HepG2 (cell line): ENCODE results near the gene CCDC77. TPM values are rescaled to one million over a fixed set of nuclear protein-coding genes. Genes with fewer than 3 reads are reported as not detected.

Source experiments
- AHDC1 ChIP-seq: sonication (generic); formaldehyde crosslinking; IDR thresholded peaks from 2 replicates; pipeline ENCODE4 v1.5.1; 2020; ENCODE audit warnings: mild to moderate bottlenecking, missing genetic modification reagents, borderline replicate concordance
- AKNA ChIP-seq: sonication (generic); formaldehyde crosslinking; IDR thresholded peaks from 2 replicates; pipeline ENCODE4 v1.4.0; 2020; ENCODE audit warnings: missing genetic modification reagents, borderline replicate concordance
- BRF2 ChIP-seq: sonication (generic); formaldehyde crosslinking; IDR thresholded peaks from 2 replicates; pipeline ENCODE4 v1.8.1; 2022; ENCODE audit warnings: mild to moderate bottlenecking, missing genetic modification reagents
- MAFF ChIP-seq: IDR thresholded peaks from 2 replicates; pipeline ENCODE4 v1.6.1; 2011; ENCODE audit warnings: low read depth, low read length, improper control_type of control experiment
- PHF21A ChIP-seq: sonication (generic); formaldehyde crosslinking; IDR thresholded peaks from 2 replicates; pipeline ENCODE4 v1.5.0; 2020; ENCODE audit warnings: mild to moderate bottlenecking, missing genetic modification reagents
- PRDM4 ChIP-seq: sonication (generic); formaldehyde crosslinking; IDR thresholded peaks from 2 replicates; pipeline ENCODE4 v1.9.0; 2021; ENCODE audit warnings: missing genetic modification reagents, borderline replicate concordance
- TCF12 ChIP-seq, 2 experiments: fragments of 450-650 bp in 1 of 2; sonication (generic) in 1 of 2; formaldehyde crosslinking in 1 of 2; IDR thresholded peaks; 2 replicates each; pipeline versions ENCODE4 v1.6.1 to v1.8.0; 2017 to 2022; ENCODE audit warnings: antibody characterized with exemption in 1 of 2, mild to moderate bottlenecking in 1 of 2, missing genetic modification reagents in 1 of 2, moderate library complexity in 1 of 2
- ZFP36L1 ChIP-seq: sonication (generic); formaldehyde crosslinking; IDR thresholded peaks from 2 replicates; pipeline ENCODE4 v1.8.0; 2022; ENCODE audit warnings: mild to moderate bottlenecking, missing genetic modification reagents, moderate library complexity
- ZNF614 ChIP-seq: IDR thresholded peaks from 2 replicates; pipeline ENCODE4 v1.6.1; 2018; ENCODE audit warnings: missing biosample characterization, missing genetic modification reagents, inconsistent platforms, borderline replicate concordance
- polyA plus RNA-seq, 8 experiments: library from polyadenylated mRNA; depleted of rRNA in 3 of 8; stranded (reverse) in 7 of 8; unstranded in 1 of 8; fragments of >200 nt; fragmentation: Illumina TruSeq in 4 of 8; extraction: Trizol in 4 of 8; gene quantifications; 2 replicates each; pipeline versions ENCODE4 v1.2.1 to v1.2.3, GENCODE V29; 2011 to 2016; ENCODE audit warnings: low read depth in 4 of 8, missing spikeins in 1 of 8, mixed read lengths in 1 of 8; ENCODE audit not compliant: insufficient read depth in 1 of 8
- total RNA-seq, 5 experiments: library from RNA; depleted of rRNA; stranded (reverse); fragments of >200 nt; fragmentation: Illumina TruSeq; extraction: Trizol; gene quantifications; 2 replicates each; pipeline ENCODE4 v1.2.3, GENCODE V29; 2016; ENCODE audit warnings: low read depth in 1 of 5

CCDC77 gene
- total and polyA plus RNA-seq, 2 of the 13 experiments (the other 11 are each of a cell fraction or from before 2014, with no cell fraction given): 6.4 to 16.4 TPM

GRCh38 chr12:389142-390096, 12.0 kb upstream of the CCDC77 start, which contains the start of gene KDM5A (continued):
- no peak for TF ChIP-seq AHDC1 (CRISPR knock-in tag)
- TF ChIP-seq BRF2: 0 out of 2 replicates have a peak, but pooled peaks have one; percentile 18
- TF ChIP-seq TCF12 (IDR thresholded peaks at IDR 0.05): no peak
- TF ChIP-seq TCF12 (CRISPR knock-in tag; IDR thresholded peaks at IDR 0.05): peak; percentile 71; the same call in 1 of the 2 replicates
- TF ChIP-seq PHF21A (CRISPR knock-in tag): 0 out of 2 replicates have a peak, but pooled peaks have one; percentile 36
- TF ChIP-seq PRDM4 (CRISPR knock-in tag): 0 out of 2 replicates have a peak, but pooled peaks have one; percentile 60
- TF ChIP-seq MAFF: no peak
- TF ChIP-seq ZFP36L1 (CRISPR knock-in tag): peak; percentile 58; the same call in 1 of the 2 replicates
- no peak for TF ChIP-seq AKNA (CRISPR knock-in tag)
- TF ChIP-seq ZNF614 (CRISPR knock-in tag): peak; percentile 47; the same call in 1 of the 2 replicates
